Measurements from ENCODE around the gene P3H2.
"Not testable (repeated sequence)": the region's sequence is repeated elsewhere in the genome, so short reads cannot be mapped to it uniquely, and the experiment has no call there.

The P3H2 gene

GRCh38 chr3:190120269-190121060, at the start of gene P3H2:
Gene P3H2 (minus strand): TSS chr3:190120897. CDS start chr3:190120731, 166 bp downstream.
- Mint-ChIP-seq H3K27ac (peak within 1 kb of the TSS; percentile 54), H3K27me3 (peaks cover 60% of the 10 kb centered on the region), H3K4me3 (peak within 1 kb of the TSS; percentile 79), H3K9me3 (no peaks in the 10 kb centered on the region), H3K4me1 (ENCODE audit: low read depth) (peaks cover 15% of the 10 kb centered on the region), H3K36me3 (ENCODE audit: low read depth) (no peaks in the 10 kb centered on the region)
- intact Hi-C loops (cut with micrococcal nuclease) = loop anchor here (5.0 kb wide), 1 partner anchor 202 kb away; the partner anchor contains the start of gene CLDN1

- Mint-ChIP-seq H3K36me3 (ENCODE audit: low read depth) (no peaks in the 10 kb centered on the region), H3K9me3 (no peaks in the 10 kb centered on the region), H3K27ac (no peak overlapping the region), H3K4me1 (ENCODE audit: low read depth) (peaks cover 9% of the 10 kb centered on the region), H3K27me3 (no peaks in the 10 kb centered on the region), H3K4me3 (peak overlapping the region; percentile 48)
- intact Hi-C loops (cut with micrococcal nuclease) = no loop called here
Observed at GRCh38 chr3:190169877-190170276, 49.2 kb upstream of the P3H2 start.

- Mint-ChIP-seq H3K27ac (no peak overlapping the region), H3K4me1 (ENCODE audit: low read depth) (peaks cover 9% of the 10 kb centered on the region), H3K9me3 (no peaks in the 10 kb centered on the region), H3K36me3 (ENCODE audit: low read depth) (no peaks in the 10 kb centered on the region), H3K4me3 (no peak overlapping the region), H3K27me3 (no peaks in the 10 kb centered on the region)
- intact Hi-C loops (cut with micrococcal nuclease) = no loop called here
Observed at GRCh38 chr3:190169243-190169642, 48.5 kb upstream of the P3H2 start.

- intact Hi-C loops (cut with micrococcal nuclease) = no loop called here
- peaks cover 9% of the 10 kb centered on the region for H3K4me1 Mint-ChIP-seq (ENCODE audit: low read depth)
- no peaks in the 10 kb centered on the region for H3K9me3 Mint-ChIP-seq
- H3K27me3 Mint-ChIP-seq = no peaks in the 10 kb centered on the region
- H3K27ac Mint-ChIP-seq = no peak overlapping the region
- no peaks in the 10 kb centered on the region for H3K36me3 Mint-ChIP-seq (ENCODE audit: low read depth)
- H3K4me3 Mint-ChIP-seq = no peak overlapping the region
Observed at GRCh38 chr3:190167936-190168680, 47.4 kb upstream of the P3H2 start.

GRCh38 chr3:190166948-190167347, 46.3 kb upstream of the P3H2 start:
- Mint-ChIP-seq H3K36me3 (ENCODE audit: low read depth) (no peaks in the 10 kb centered on the region), H3K27ac (no peak overlapping the region), H3K27me3 (no peaks in the 10 kb centered on the region), H3K9me3 (no peaks in the 10 kb centered on the region), H3K4me1 (ENCODE audit: low read depth) (peaks cover 9% of the 10 kb centered on the region), H3K4me3 (no peak overlapping the region)
- intact Hi-C loops (cut with micrococcal nuclease) = no loop called here

- intact Hi-C loops (cut with micrococcal nuclease) = no loop called here
- no peaks in the 10 kb centered on the region for H3K36me3 Mint-ChIP-seq (ENCODE audit: low read depth)
- no peaks in the 10 kb centered on the region for H3K9me3 Mint-ChIP-seq
- H3K4me3 Mint-ChIP-seq = no peak overlapping the region
- no peaks in the 10 kb centered on the region for H3K27me3 Mint-ChIP-seq
- H3K4me1 Mint-ChIP-seq (ENCODE audit: low read depth) = peaks cover 9% of the 10 kb centered on the region
- no peak overlapping the region for H3K27ac Mint-ChIP-seq
Observed at GRCh38 chr3:190165253-190165652, 44.6 kb upstream of the P3H2 start.

- H3K4me3 Mint-ChIP-seq; H3K36me3 Mint-ChIP-seq (ENCODE audit: low read depth); intact Hi-C loops (cut with micrococcal nuclease): not testable (repeated sequence)
Observed at GRCh38 chr3:190162013-190162412, 41.3 kb upstream of the P3H2 start.

GRCh38 chr3:190159902-190160435, 39.3 kb upstream of the P3H2 start:
- Mint-ChIP-seq H3K36me3 (ENCODE audit: low read depth) (no peaks in the 10 kb centered on the region), H3K4me1 (ENCODE audit: low read depth) (peaks cover 6% of the 10 kb centered on the region), H3K9me3 (no peaks in the 10 kb centered on the region), H3K27ac (no peak overlapping the region), H3K4me3 (no peak overlapping the region), H3K27me3 (no peaks in the 10 kb centered on the region)
- intact Hi-C loops (cut with micrococcal nuclease) = no loop called here

More at GRCh38 chr3:190162013-190162412, 41.3 kb upstream of the P3H2 start:
- H3K4me1 Mint-ChIP-seq (ENCODE audit: low read depth); H3K27me3 Mint-ChIP-seq; H3K27ac Mint-ChIP-seq; H3K9me3 Mint-ChIP-seq: not testable (repeated sequence)

GRCh38 chr3:190158261-190158660, 37.6 kb upstream of the P3H2 start:
- H3K4me1 Mint-ChIP-seq (ENCODE audit: low read depth) = peaks cover 6% of the 10 kb centered on the region
- H3K27ac Mint-ChIP-seq = no peak overlapping the region
- H3K9me3 Mint-ChIP-seq = no peaks in the 10 kb centered on the region
- intact Hi-C loops (cut with micrococcal nuclease) = no loop called here
- H3K36me3 Mint-ChIP-seq (ENCODE audit: low read depth) = no peaks in the 10 kb centered on the region
- H3K27me3 Mint-ChIP-seq = no peaks in the 10 kb centered on the region
- no peak overlapping the region for H3K4me3 Mint-ChIP-seq

- H3K9me3 Mint-ChIP-seq = no peaks in the 10 kb centered on the region
- no peaks in the 10 kb centered on the region for H3K27me3 Mint-ChIP-seq
- intact Hi-C loops (cut with micrococcal nuclease) = no loop called here
- H3K36me3 Mint-ChIP-seq (ENCODE audit: low read depth) = no peaks in the 10 kb centered on the region
- H3K4me1 Mint-ChIP-seq (ENCODE audit: low read depth) = peaks cover 6% of the 10 kb centered on the region
- no peak overlapping the region for H3K27ac Mint-ChIP-seq
- no peak overlapping the region for H3K4me3 Mint-ChIP-seq
Observed at GRCh38 chr3:190155752-190156151, 35.1 kb upstream of the P3H2 start.

GRCh38 chr3:190150681-190151080, 30.0 kb upstream of the P3H2 start:
- Mint-ChIP-seq H3K9me3 (peaks cover 20% of the 10 kb centered on the region), H3K36me3 (ENCODE audit: low read depth) (no peaks in the 10 kb centered on the region), H3K4me1 (ENCODE audit: low read depth) (peaks cover under 1% of the 10 kb centered on the region), H3K27ac (no peak overlapping the region), H3K27me3 (no peaks in the 10 kb centered on the region), H3K4me3 (no peak overlapping the region)
- intact Hi-C loops (cut with micrococcal nuclease) = no loop called here

GRCh38 chr3:190149830-190150619, 29.3 kb upstream of the P3H2 start:
- intact Hi-C loops (cut with micrococcal nuclease); H3K4me3 Mint-ChIP-seq; H3K36me3 Mint-ChIP-seq (ENCODE audit: low read depth); H3K27me3 Mint-ChIP-seq; H3K4me1 Mint-ChIP-seq (ENCODE audit: low read depth); H3K27ac Mint-ChIP-seq: not testable (repeated sequence)
- peaks cover 27% of the 10 kb centered on the region for H3K9me3 Mint-ChIP-seq

GRCh38 chr3:190144793-190145192, 24.1 kb upstream of the P3H2 start:
- H3K4me3 Mint-ChIP-seq; H3K4me1 Mint-ChIP-seq (ENCODE audit: low read depth); H3K36me3 Mint-ChIP-seq (ENCODE audit: low read depth); H3K27ac Mint-ChIP-seq; intact Hi-C loops (cut with micrococcal nuclease); H3K27me3 Mint-ChIP-seq: not testable (repeated sequence)
- H3K9me3 Mint-ChIP-seq = peaks cover 31% of the 10 kb centered on the region

- intact Hi-C loops (cut with micrococcal nuclease) = no loop called here
- no peak overlapping the region for H3K27ac Mint-ChIP-seq
- no peaks in the 10 kb centered on the region for H3K4me1 Mint-ChIP-seq (ENCODE audit: low read depth)
- H3K4me3 Mint-ChIP-seq = no peak overlapping the region
- no peaks in the 10 kb centered on the region for H3K36me3 Mint-ChIP-seq (ENCODE audit: low read depth)
- H3K27me3 Mint-ChIP-seq = peaks cover 5% of the 10 kb centered on the region
- H3K9me3 Mint-ChIP-seq = peaks cover 19% of the 10 kb centered on the region
Observed at GRCh38 chr3:190142041-190142440, 21.3 kb upstream of the P3H2 start.
